Transverse colon (tissue), 4 donors: ENCODE data around the gene TRIM25. TPM values are rescaled to one million over a fixed set of nuclear protein-coding genes. Genes with fewer than 3 reads are reported as not detected.

Experiments used
- DNase-seq: peaks from one replicate; pipeline ENCODE4 v3.0.0-alpha.2; 2019
- H3K27ac ChIP-seq, 4 donors: fragments of 200-600 bp; sonication (generic); 2 replicates each; pipeline ENCODE4 v1.5.1; 2016 to 2018; ENCODE audit warnings: inconsistent platforms in 4 of 4
- H3K27me3 ChIP-seq: fragments of 200-600 bp; sonication (generic); 2 replicates; pipeline ENCODE4 v1.5.1; 2017; ENCODE audit warnings: inconsistent platforms
- H3K36me3 ChIP-seq, 4 donors: fragments of 200-600 bp; sonication (generic); 2 replicates each; pipeline ENCODE4 v1.5.1; 2017 to 2019; ENCODE audit warnings: inconsistent platforms in 4 of 4
- H3K4me1 ChIP-seq, 4 donors: fragments of 200-600 bp; sonication (generic); 2 replicates each; pipeline ENCODE4 v1.5.1; 2017 to 2020; ENCODE audit warnings: inconsistent platforms in 4 of 4
- H3K4me3 ChIP-seq, 4 donors: fragments of 200-600 bp; sonication (generic); 1 replicate in 1 of 4; 2 replicates in 3 of 4; pipeline versions ENCODE4 v1.5.1 to v1.6.1; 2017 to 2019; ENCODE audit warnings: inconsistent platforms in 4 of 4
- H3K9me3 ChIP-seq, 2 donors: fragments of 200-600 bp; sonication (generic); 2 replicates each; pipeline ENCODE4 v1.5.1; 2017 to 2019; ENCODE audit warnings: inconsistent platforms in 2 of 2
- EP300 ChIP-seq: sonication (generic); formaldehyde crosslinking; IDR thresholded peaks from one replicate; pipeline ENCODE4 v1.6.1; 2017; ENCODE audit warnings: antibody characterized with exemption, low read depth
- POLR2A ChIP-seq: fragments of 450-650 bp; IDR thresholded peaks from one replicate; pipeline ENCODE4 v1.6.1; 2016; ENCODE audit warnings: antibody characterized with exemption, mild to moderate bottlenecking, moderate library complexity
- POLR2AphosphoS5 ChIP-seq, 3 donors: sonication (generic); formaldehyde crosslinking; IDR thresholded peaks; one replicate each; pipeline ENCODE4 v1.6.1; 2016; ENCODE audit warnings: antibody characterized with exemption in 3 of 3
- WGBS, 2 donors: methylation state at CpG; one replicate each; pipeline ENCODE4 v1.1.5; 2018; ENCODE audit warnings: low coverage in 1 of 2; 5-methylcytosine and 5-hydroxymethylcytosine counted together
- in situ Hi-C, 4 donors: fragments of 200-750 bp; cut with MboI; loops; one replicate each; pipeline versions ENCODE4 v1.15.0 to v1.15.1; 2017; ENCODE audit warnings: low sequenced_read_pairs in 3 of 4, low pct_ligation_motif_present in 1 of 4, low pct_unique_long_range_greater_than_20kb in 1 of 4
- intact Hi-C: fragments of 100-400 bp; cut with DNase I; formaldehyde crosslinking; loops from one replicate; pipeline ENCODE4 v1.15.1; 2023; ENCODE audit warnings: low total_unique reads
- total RNA-seq, 4 donors: library from RNA; depleted of rRNA; stranded (reverse); fragments of >200 nt; gene quantifications; one replicate each; pipeline ENCODE4 v1.1.0, GENCODE V29; 2016
- TF ChIP-seq, protein P1 (sequence below), 5 experiments: fragments of 200-600 bp in 3 of 5; fragments of 450-650 bp in 2 of 5; sonication (generic) in 3 of 5; IDR thresholded peaks; 1 replicate in 2 of 5; 2 replicates in 3 of 5; pipeline ENCODE4 v1.5.1; 2016 to 2017; ENCODE audit warnings: antibody characterized with exemption in 5 of 5, inconsistent platforms in 3 of 5, mild to moderate bottlenecking in 2 of 5, moderate library complexity in 1 of 5

TRIM25 gene
- total RNA-seq, 4 donors from 2014 or later: 67.5 to 251 (median 97.7) TPM

- Histone ChIP-seq H3K36me3 (peaks cover 0 to 15% (median 0%) of the 10 kb centered on the region in 4 donors), H3K4me1 (peaks cover 0 to 10% (median 8%) of the 10 kb centered on the region in 4 donors), H3K27me3 (no peaks in the 10 kb centered on the region), H3K27ac (no peak overlapping the region), H3K4me3 (no peak overlapping the region), H3K9me3 (no peaks in the 10 kb centered on the region)
- intact Hi-C loops (no loop called here), in situ Hi-C loops (no loop called here)
- WGBS, 2 donors: 50 to 100% methylated on average over 3 of the region's 3 CpGs
- TF ChIP-seq, protein P1, sequence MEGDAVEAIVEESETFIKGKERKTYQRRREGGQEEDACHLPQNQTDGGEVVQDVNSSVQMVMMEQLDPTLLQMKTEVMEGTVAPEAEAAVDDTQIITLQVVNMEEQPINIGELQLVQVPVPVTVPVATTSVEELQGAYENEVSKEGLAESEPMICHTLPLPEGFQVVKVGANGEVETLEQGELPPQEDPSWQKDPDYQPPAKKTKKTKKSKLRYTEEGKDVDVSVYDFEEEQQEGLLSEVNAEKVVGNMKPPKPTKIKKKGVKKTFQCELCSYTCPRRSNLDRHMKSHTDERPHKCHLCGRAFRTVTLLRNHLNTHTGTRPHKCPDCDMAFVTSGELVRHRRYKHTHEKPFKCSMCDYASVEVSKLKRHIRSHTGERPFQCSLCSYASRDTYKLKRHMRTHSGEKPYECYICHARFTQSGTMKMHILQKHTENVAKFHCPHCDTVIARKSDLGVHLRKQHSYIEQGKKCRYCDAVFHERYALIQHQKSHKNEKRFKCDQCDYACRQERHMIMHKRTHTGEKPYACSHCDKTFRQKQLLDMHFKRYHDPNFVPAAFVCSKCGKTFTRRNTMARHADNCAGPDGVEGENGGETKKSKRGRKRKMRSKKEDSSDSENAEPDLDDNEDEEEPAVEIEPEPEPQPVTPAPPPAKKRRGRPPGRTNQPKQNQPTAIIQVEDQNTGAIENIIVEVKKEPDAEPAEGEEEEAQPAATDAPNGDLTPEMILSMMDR (IDR thresholded peaks at IDR 0.05): no peak
- TF ChIP-seq POLR2A (no peak), POLR2AphosphoS5 (IDR thresholded peaks at IDR 0.05) (no peak), EP300 (no peak)
- DNase-seq: no peak
These were observed 47.4 kb downstream of the TRIM25 start for GRCh38 chr17:56866496-56866895.

- TF ChIP-seq POLR2AphosphoS5 (IDR thresholded peaks at IDR 0.05): no peak
- no peak for TF ChIP-seq EP300
- TF ChIP-seq, protein P1 (IDR thresholded peaks at IDR 0.05): no peak
- TF ChIP-seq POLR2A: no peak
- intact Hi-C loops: no loop called here
- Histone ChIP-seq H3K27ac (no peak overlapping the region), H3K4me1 (peaks cover 0 to 10% (median 8%) of the 10 kb centered on the region in 4 donors), H3K36me3 (peaks cover 0 to 15% (median 0%) of the 10 kb centered on the region in 4 donors), H3K4me3 (no peak overlapping the region), H3K27me3 (no peaks in the 10 kb centered on the region), H3K9me3 (no peaks in the 10 kb centered on the region)
- DNase-seq: no peak
- in situ Hi-C loops: no loop called here
- WGBS, 2 donors: 95 to 97% methylated on average over 5 of the region's 5 CpGs
These were observed 47.8 kb downstream of the TRIM25 start for GRCh38 chr17:56866076-56866475.

DNA sequence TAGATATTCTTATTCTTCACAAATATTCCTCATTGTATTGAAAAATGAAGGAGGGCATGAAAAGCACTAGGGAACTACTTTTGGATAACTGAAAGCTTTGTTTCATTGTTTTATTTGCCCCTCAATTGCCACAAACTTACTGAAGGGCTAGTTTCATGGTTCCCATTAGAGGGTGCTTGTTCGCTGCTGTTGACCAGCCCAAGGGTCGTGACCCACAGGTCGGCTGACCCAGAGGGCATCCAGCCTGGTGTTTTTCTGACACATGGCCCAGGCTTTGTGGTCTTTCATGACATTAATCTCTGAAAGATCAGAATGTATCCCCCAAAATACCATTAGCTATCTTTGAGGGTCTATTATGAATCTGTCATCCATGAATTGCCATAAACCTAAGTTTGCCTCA, 49.9 kb downstream of the TRIM25 start:
- TF ChIP-seq POLR2A: no peak
- Histone ChIP-seq H3K4me1 (peaks cover 0 to 10% (median 8%) of the 10 kb centered on the region in 4 donors), H3K9me3 (no peaks in the 10 kb centered on the region), H3K27me3 (no peaks in the 10 kb centered on the region), H3K27ac (no peak overlapping the region), H3K4me3 (no peak overlapping the region), H3K36me3 (peaks cover 0 to 23% (median 0%) of the 10 kb centered on the region in 4 donors)
- intact Hi-C loops: no loop called here
- in situ Hi-C loops: no loop called here
- no peak for DNase-seq
- 78 to 93% methylated on average over 3 of the region's 3 CpGs for WGBS, 2 donors

- in situ Hi-C loops (no loop called here), intact Hi-C loops (no loop called here)
- no peaks in the 10 kb centered on the region for H3K4me1 ChIP-seq
- H3K36me3 ChIP-seq: peaks cover 0 to 31% (median 0%) of the 10 kb centered on the region in 4 donors
- TF ChIP-seq, protein P1 (IDR thresholded peaks at IDR 0.05): no peak
- no peak for TF ChIP-seq POLR2AphosphoS5 (IDR thresholded peaks at IDR 0.05)
- TF ChIP-seq EP300: no peak
- no peak for TF ChIP-seq POLR2A
- no peaks in the 10 kb centered on the region for H3K9me3 ChIP-seq
- H3K27ac ChIP-seq: no peak overlapping the region
- WGBS, 2 donors: 95 to 98% methylated on average over 3 of the region's 3 CpGs
- no peak for DNase-seq
- no peaks in the 10 kb centered on the region for H3K27me3 ChIP-seq
- no peak overlapping the region for H3K4me3 ChIP-seq
These were observed 52.0 kb downstream of the TRIM25 start for GRCh38 chr17:56861899-56862298.

DNA sequence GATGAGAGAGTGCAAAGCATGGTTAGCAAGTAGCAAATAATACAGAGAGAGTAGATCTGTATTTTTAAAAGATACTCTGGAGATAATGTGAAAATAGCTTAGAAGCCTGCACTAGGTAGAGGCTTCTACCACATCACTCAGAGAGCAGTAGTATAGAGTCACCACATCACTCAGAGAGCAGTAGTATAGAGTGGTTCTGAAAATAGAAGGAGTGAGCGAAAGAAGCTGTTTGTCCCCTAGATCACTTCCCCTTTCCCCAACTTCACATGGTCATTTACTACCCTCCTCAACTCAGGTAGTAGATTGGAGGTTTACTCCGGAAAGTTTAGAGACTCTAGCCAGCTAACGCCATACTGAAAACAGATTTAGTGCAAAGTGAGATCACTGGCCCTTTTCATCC, 62.8 kb downstream of the TRIM25 start:
- peaks cover 0 to 12% (median 4%) of the 10 kb centered on the region in 4 donors for H3K36me3 ChIP-seq
- TF ChIP-seq EP300 (no peak), POLR2A (no peak), POLR2AphosphoS5 (IDR thresholded peaks at IDR 0.05) (no peak)
- TF ChIP-seq, protein P1 (IDR thresholded peaks at IDR 0.05): no peak
- no peak overlapping the region for H3K27ac ChIP-seq
- no peaks in the 10 kb centered on the region for H3K4me1 ChIP-seq
- 91% methylated on average over 3 of the region's 3 CpGs; no CpG with 5 or more reads in 1 of the 2 donors for WGBS, 2 donors
- no peaks in the 10 kb centered on the region for H3K27me3 ChIP-seq
- DNase-seq: no peak
- in situ Hi-C loops (no loop called here), intact Hi-C loops (no loop called here)
- no peak overlapping the region for H3K4me3 ChIP-seq
- H3K9me3 ChIP-seq: no peaks in the 10 kb centered on the region
